CD4-positive, alpha-beta memory T cell (primary cell): ENCODE measurements around the gene ADGRL2. TPM values are rescaled to one million over a fixed set of nuclear protein-coding genes. Genes with fewer than 3 reads are reported as not detected.
"Not testable (repeated sequence)": the region's sequence is repeated elsewhere in the genome, so short reads cannot be mapped to it uniquely, and the experiment has no call there.

Experiments used
- CTCF ChIA-PET: fragments of 350-600 bp; sonication (Branson Sonifier 250); formaldehyde crosslinking; loops from one replicate; lab custom pipeline; 2021; ENCODE audit warnings: inconsistent platforms; ENCODE audit not compliant: partially characterized antibody; lab: Charles Lee
- POLR2A ChIA-PET: fragments of 350-600 bp; sonication (Branson Sonifier 250); formaldehyde crosslinking; loops from one replicate; lab custom pipeline; 2021; ENCODE audit not compliant: partially characterized antibody; lab: Charles Lee
- DNase-seq, 5 donors: peaks; one replicate each; pipeline versions ENCODE4 v3.0.0 to v3.0.0-alpha.2; 2020 to 2022; ENCODE audit warnings: mixed read lengths in 1 of 5
- H3K27ac ChIP-seq: one replicate; pipeline ENCODE4 v1.7.0; 2013; ENCODE audit warnings: low read depth, low read length
- H3K27me3 ChIP-seq: 2 replicates; pipeline ENCODE4 v1.7.0; 2013; ENCODE audit warnings: mild to moderate bottlenecking, low read length, moderate library complexity; ENCODE audit not compliant: insufficient read depth
- H3K36me3 ChIP-seq: 2 replicates; pipeline ENCODE4 v1.7.0; 2013; ENCODE audit warnings: mild to moderate bottlenecking, low read length, moderate library complexity; ENCODE audit not compliant: insufficient read depth
- H3K4me1 ChIP-seq: 2 replicates; pipeline ENCODE4 v1.7.0; 2013; ENCODE audit warnings: mild to moderate bottlenecking, low read length, moderate library complexity; ENCODE audit not compliant: insufficient read depth
- H3K4me3 ChIP-seq, 2 donors: one replicate each; pipeline ENCODE4 v1.7.0; 2013; ENCODE audit warnings: low read length in 2 of 2, mild to moderate bottlenecking in 1 of 2
- H3K9me3 ChIP-seq, 2 donors: one replicate each; pipeline ENCODE4 v1.7.0; 2013; ENCODE audit warnings: low read length in 2 of 2, control low read depth in 1 of 2; ENCODE audit not compliant: control insufficient read depth in 1 of 2
- H3K27ac Mint-ChIP-seq, 7 donors: one replicate each; pipeline ENCODE4 v1.8.0; 2020 to 2021; ENCODE audit warnings: mixed read lengths in 7 of 7, mild to moderate bottlenecking in 6 of 7, inconsistent platforms in 3 of 7, moderate library complexity in 3 of 7
- H3K27me3 Mint-ChIP-seq, 2 donors: one replicate each; pipeline ENCODE4 v1.8.0; 2020 to 2021; ENCODE audit warnings: mixed read lengths in 2 of 2
- H3K36me3 Mint-ChIP-seq, 2 donors: one replicate each; pipeline ENCODE4 v1.8.0; 2020 to 2021; ENCODE audit warnings: mixed read lengths in 2 of 2, inconsistent platforms in 1 of 2, mild to moderate bottlenecking in 1 of 2
- H3K4me1 Mint-ChIP-seq, 4 donors: one replicate each; pipeline ENCODE4 v1.8.0; 2020 to 2021; ENCODE audit warnings: mixed read lengths in 4 of 4, mild to moderate bottlenecking in 1 of 4
- H3K4me3 Mint-ChIP-seq, 8 donors: one replicate each; pipeline ENCODE4 v1.8.0; 2020 to 2021; ENCODE audit warnings: mixed read lengths in 8 of 8, mild to moderate bottlenecking in 7 of 8, moderate library complexity in 6 of 8, inconsistent platforms in 3 of 8
- H3K9me3 Mint-ChIP-seq, 8 donors: one replicate each; pipeline ENCODE4 v1.8.0; 2020 to 2021; ENCODE audit warnings: mixed read lengths in 8 of 8, mild to moderate bottlenecking in 5 of 8, inconsistent platforms in 3 of 8, moderate library complexity in 1 of 8
- intact Hi-C: fragments of 100-400 bp; cut with micrococcal nuclease; formaldehyde crosslinking; loops from one replicate; pipeline ENCODE4 v1.15.1; 2023
- polyA plus RNA-seq, 2 donors: library from polyadenylated mRNA; unstranded; fragments of 300-500 nt; fragmentation: Illumina TruSeq; gene quantifications; one replicate each; pipeline ENCODE4 v1.2.3, GENCODE V29; 2021
- total RNA-seq, 2 experiments: library from RNA; stranded (reverse); gene quantifications; one replicate each; pipeline ENCODE4 v1.2.3, GENCODE V29; 2021

The ADGRL2 gene
- total and polyA plus RNA-seq, 4 experiments from 2014 or later = not detected

DNA sequence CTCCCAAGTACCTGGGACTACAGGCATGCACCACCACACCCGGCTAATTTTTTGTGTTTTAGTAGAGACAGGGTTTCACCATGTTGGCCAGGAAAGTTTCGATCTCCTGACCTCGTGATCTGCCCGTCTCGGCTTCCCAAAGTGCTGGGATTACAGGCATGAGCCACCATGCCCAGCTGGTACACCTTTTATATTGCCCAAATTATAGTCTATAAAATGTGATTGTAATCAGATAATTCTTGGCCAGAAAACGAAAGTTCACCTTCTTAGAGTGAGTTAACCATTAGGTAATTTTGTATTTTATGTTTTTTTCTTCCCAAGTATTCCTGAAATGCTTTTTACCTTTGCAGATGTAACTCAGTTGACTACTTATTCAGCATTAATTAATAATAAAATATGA, 85.6 kb downstream of the ADGRL2 start:
- H3K4me3 Mint-ChIP-seq, H3K9me3 ChIP-seq, CTCF ChIA-PET, H3K4me1 Mint-ChIP-seq, intact Hi-C loops, H3K4me1 ChIP-seq, H3K4me3 ChIP-seq, H3K9me3 Mint-ChIP-seq, H3K27ac Mint-ChIP-seq, DNase-seq, H3K27me3 Mint-ChIP-seq, H3K36me3 ChIP-seq, H3K27me3 ChIP-seq, POLR2A ChIA-PET, H3K27ac ChIP-seq, H3K36me3 Mint-ChIP-seq: not testable (repeated sequence)

DNA sequence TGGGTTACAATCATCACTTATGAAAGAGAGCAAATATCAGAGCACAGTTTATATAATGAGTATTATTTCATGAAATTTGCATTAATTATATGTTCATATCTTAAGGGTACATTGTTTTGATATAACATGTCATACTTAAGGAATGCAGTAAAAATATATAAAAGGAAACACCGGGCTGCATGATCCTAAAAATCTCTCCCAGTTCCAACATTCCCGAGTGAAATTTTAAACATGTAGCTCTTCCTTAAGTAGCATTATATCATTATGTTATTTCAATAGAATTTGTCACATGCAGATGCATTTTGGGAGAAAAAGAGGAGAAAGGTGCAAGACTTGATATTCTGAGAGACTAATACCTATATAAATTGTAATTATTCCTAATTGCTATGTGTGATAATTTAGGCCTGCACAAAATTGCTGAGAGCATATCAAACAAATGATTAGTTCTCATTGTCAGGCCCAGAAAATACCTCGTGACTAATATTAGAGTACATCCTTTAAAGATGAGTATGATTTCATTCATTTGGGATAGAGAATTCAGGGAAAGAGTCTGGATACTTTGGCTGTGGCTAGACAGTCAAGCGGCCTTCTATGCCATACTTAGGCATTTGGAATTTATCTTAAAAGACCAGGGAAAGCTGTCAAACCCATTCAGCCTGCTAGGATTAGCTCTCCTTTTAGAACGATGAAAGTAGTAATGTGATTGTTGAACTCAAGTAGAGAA, 86.8 kb downstream of the ADGRL2 start:
- H3K4me3 ChIP-seq = no peak overlapping the region
- Mint-ChIP-seq H3K4me3 (no peak overlapping the region), H3K27ac (no peak overlapping the region), H3K9me3 (peaks cover 0 to 6% (median 0%) of the 10 kb centered on the region in 8 donors), H3K36me3 (no peaks in the 10 kb centered on the region), H3K27me3 (no peaks in the 10 kb centered on the region), H3K4me1 (no peaks in the 10 kb centered on the region)
- H3K36me3 ChIP-seq = no peaks in the 10 kb centered on the region
- ChIA-PET POLR2A (no interaction called here), CTCF (no interaction called here)
- no peak for DNase-seq
- no peaks in the 10 kb centered on the region for H3K27me3 ChIP-seq
- intact Hi-C loops = no loop called here
- H3K27ac ChIP-seq = no peak overlapping the region
- H3K9me3 ChIP-seq = no peaks in the 10 kb centered on the region
- no peaks in the 10 kb centered on the region for H3K4me1 ChIP-seq

DNA sequence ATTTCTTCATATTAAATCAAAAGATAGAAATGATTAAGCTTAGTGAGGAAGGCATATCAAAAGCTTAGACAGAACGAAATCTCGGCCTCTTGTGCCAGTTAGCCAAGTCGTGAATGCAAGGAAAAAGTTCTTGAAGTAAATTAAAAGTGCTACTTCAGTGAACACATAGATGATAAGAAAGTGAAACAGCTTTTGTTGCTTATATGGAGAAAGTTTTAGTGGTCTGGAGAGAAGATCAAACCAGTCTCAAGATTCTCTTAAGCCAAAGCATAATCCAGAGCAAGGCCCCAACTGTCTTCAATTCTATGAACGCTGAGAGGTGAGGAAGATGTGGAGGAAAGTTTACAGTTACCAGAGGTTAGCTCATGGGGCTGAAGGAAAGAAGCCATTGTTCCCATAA, 88.4 kb downstream of the ADGRL2 start:
- Mint-ChIP-seq H3K4me3 (no peak overlapping the region), H3K9me3 (peaks cover 0 to 3% (median 0%) of the 10 kb centered on the region in 8 donors), H3K27me3 (no peaks in the 10 kb centered on the region), H3K27ac (no peak overlapping the region), H3K4me1 (no peaks in the 10 kb centered on the region), H3K36me3 (no peaks in the 10 kb centered on the region)
- CTCF ChIA-PET = no interaction called here
- Histone ChIP-seq H3K27me3 (no peaks in the 10 kb centered on the region), H3K27ac (no peak overlapping the region), H3K36me3 (no peaks in the 10 kb centered on the region), H3K9me3 (no peaks in the 10 kb centered on the region), H3K4me1 (no peaks in the 10 kb centered on the region), H3K4me3 (no peak overlapping the region)
- intact Hi-C loops = no loop called here
- no peak for DNase-seq
- POLR2A ChIA-PET = no interaction called here

DNA sequence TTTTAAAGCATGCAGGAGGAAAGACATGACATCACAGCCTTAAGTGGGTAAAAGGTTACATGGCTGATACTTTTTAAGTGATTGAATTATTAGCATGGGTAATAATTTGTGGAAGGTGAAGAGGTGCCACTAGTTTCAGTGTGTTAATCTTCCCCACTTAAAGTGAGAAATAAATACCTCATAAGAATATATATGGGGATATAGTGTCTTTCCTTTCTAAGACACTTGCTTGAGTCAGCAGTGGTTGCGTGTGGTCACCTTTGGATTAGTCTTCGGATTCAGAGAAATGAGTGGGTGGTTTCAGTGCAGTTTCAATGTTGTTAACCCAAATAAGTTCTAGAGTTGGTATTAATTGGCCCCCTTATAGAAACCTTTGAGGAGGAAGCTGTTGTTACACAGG, 94.1 kb downstream of the ADGRL2 start:
- H3K4me1 ChIP-seq = no peaks in the 10 kb centered on the region
- POLR2A ChIA-PET = no interaction called here
- CTCF ChIA-PET = no interaction called here
- Mint-ChIP-seq H3K4me3 (no peak overlapping the region), H3K4me1 (no peaks in the 10 kb centered on the region), H3K27me3 (no peaks in the 10 kb centered on the region), H3K27ac (no peak overlapping the region), H3K36me3 (no peaks in the 10 kb centered on the region), H3K9me3 (peaks cover 0 to 4% (median 0%) of the 10 kb centered on the region in 8 donors)
- DNase-seq = no peak
- intact Hi-C loops = no loop called here
- no peaks in the 10 kb centered on the region for H3K9me3 ChIP-seq
- H3K27me3 ChIP-seq = no peaks in the 10 kb centered on the region
- no peaks in the 10 kb centered on the region for H3K36me3 ChIP-seq
- no peak overlapping the region for H3K27ac ChIP-seq
- H3K4me3 ChIP-seq = no peak overlapping the region

DNA sequence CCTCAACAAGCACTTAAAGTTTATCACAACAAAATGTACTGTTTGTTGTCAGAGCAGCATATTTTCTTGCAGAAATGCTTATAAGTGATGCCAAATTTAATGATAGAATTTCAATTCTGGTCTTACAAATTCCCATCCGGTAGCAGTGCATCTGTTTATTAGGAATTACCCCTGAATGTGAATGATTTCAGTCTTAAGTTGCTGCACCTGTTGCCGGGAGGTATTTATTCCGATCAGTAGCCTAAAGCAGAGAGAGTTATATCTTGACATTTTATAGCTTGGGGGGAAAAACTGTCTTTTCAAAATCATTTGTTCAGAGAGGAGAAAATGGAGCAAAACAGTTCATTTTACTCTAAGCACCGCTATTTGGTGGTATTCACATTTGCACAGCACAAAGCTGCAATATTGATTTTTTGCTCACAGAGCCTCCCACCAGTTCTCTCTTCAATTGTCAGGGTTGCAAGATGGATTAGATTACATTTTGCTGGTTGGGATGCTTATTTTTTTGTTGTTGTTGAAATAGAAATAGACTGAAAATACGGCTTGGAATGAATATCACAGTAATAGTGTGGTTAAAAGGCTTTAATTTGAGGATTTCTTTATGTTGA, 98.6 kb downstream of the ADGRL2 start:
- Mint-ChIP-seq H3K4me1 (no peaks in the 10 kb centered on the region), H3K27ac (no peak overlapping the region), H3K9me3 (peaks cover 0 to 6% (median 0%) of the 10 kb centered on the region in 8 donors), H3K27me3 (no peaks in the 10 kb centered on the region), H3K4me3 (no peak overlapping the region), H3K36me3 (no peaks in the 10 kb centered on the region)
- no peaks in the 10 kb centered on the region for H3K9me3 ChIP-seq
- DNase-seq = no peak
- H3K27me3 ChIP-seq = no peaks in the 10 kb centered on the region
- ChIA-PET CTCF (no interaction called here), POLR2A (no interaction called here)
- H3K4me1 ChIP-seq = no peaks in the 10 kb centered on the region
- intact Hi-C loops = no loop called here
- no peaks in the 10 kb centered on the region for H3K36me3 ChIP-seq
- no peak overlapping the region for H3K4me3 ChIP-seq
- H3K27ac ChIP-seq = no peak overlapping the region

DNA sequence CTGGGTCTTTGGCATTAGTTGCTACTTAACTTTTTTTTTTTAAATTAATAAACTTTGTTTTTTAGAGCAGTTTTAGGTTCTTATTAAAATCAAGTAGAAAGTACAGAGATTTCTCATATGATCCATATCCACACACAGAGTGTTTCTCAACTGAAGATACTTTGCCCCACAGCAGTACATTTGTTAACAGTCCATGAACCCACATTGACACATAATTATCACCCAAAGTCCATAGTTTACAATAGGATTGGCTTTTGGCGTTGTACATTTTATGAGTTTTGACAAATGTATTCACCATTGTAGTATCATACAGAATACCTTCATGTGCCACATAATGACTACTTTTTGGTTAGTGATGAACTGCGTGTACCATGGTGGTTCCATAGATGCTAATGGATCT, 106.8 kb downstream of the ADGRL2 start:
- no peak for DNase-seq
- Histone ChIP-seq H3K27ac (no peak overlapping the region), H3K4me1 (no peaks in the 10 kb centered on the region), H3K9me3 (no peaks in the 10 kb centered on the region), H3K36me3 (no peaks in the 10 kb centered on the region), H3K4me3 (no peak overlapping the region), H3K27me3 (no peaks in the 10 kb centered on the region)
- Mint-ChIP-seq H3K9me3 (peaks cover 0 to 4% (median 0%) of the 10 kb centered on the region in 8 donors), H3K4me3 (no peak overlapping the region), H3K27me3 (no peaks in the 10 kb centered on the region), H3K4me1 (no peaks in the 10 kb centered on the region), H3K27ac (no peak overlapping the region), H3K36me3 (no peaks in the 10 kb centered on the region)
- ChIA-PET POLR2A (no interaction called here), CTCF (no interaction called here)
- intact Hi-C loops = no loop called here

DNA sequence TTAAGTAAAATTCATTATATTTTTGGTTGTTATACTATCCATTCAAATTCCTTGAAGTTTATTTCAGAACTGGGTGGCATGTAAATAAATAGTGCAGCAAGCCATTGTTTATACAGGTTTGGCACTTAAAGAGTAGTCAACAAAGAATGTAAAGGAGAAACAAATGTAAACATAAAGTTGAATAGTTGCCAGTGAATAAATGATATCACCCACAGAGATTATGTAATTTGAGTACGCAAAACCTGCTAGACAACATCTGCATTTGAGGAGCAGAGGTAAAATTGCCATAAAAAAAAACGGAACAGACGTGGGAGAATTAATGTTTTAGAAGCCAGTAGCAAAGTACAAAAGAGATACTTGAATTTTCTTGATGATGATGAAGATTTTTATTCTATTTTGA, 111.6 kb downstream of the ADGRL2 start:
- peaks cover 0 to 4% (median 0%) of the 10 kb centered on the region in 8 donors for H3K9me3 Mint-ChIP-seq
- no peaks in the 10 kb centered on the region for H3K4me1 Mint-ChIP-seq
- no peak overlapping the region for H3K4me3 Mint-ChIP-seq
- Histone ChIP-seq H3K4me3 (no peak overlapping the region), H3K36me3 (no peaks in the 10 kb centered on the region), H3K9me3 (no peaks in the 10 kb centered on the region), H3K27ac (no peak overlapping the region), H3K27me3 (no peaks in the 10 kb centered on the region), H3K4me1 (no peaks in the 10 kb centered on the region)
- DNase-seq = no peak
- no peaks in the 10 kb centered on the region for H3K36me3 Mint-ChIP-seq
- intact Hi-C loops = no loop called here
- POLR2A ChIA-PET = no interaction called here
- no peaks in the 10 kb centered on the region for H3K27me3 Mint-ChIP-seq
- CTCF ChIA-PET = no interaction called here
- H3K27ac Mint-ChIP-seq = no peak overlapping the region
